ENCODE measurements around the gene PEX16. TPM values are rescaled to one million over a fixed set of nuclear protein-coding genes. Genes with fewer than 3 reads are reported as not detected.

PEX16 gene
- polyA plus RNA-seq, 1 donor from 2014 or later: 73.5 TPM

- Mint-ChIP-seq H3K4me3 (peak overlapping the region in 3 of 4 donors; percentile 17 to 59 (median 56)), H3K27me3 (peaks cover 4% of the 10 kb centered on the region), H3K27ac (no peak overlapping the region)
Observed at GRCh38 chr11:45887587-45887986, 30.1 kb downstream of the PEX16 start.

GRCh38 chr11:45886816-45887520 lies 30.7 kb downstream of the PEX16 start:
- H3K4me1 Mint-ChIP-seq: peaks cover 0 to 9% (median 5%) of the 10 kb centered on the region in 3 donors
- peaks cover 4% of the 10 kb centered on the region for H3K27me3 Mint-ChIP-seq

More at GRCh38 chr11:45887587-45887986, 30.1 kb downstream of the PEX16 start:
- peaks cover 0 to 2% (median 0%) of the 10 kb centered on the region in 3 donors for H3K9me3 Mint-ChIP-seq
- H3K4me1 Mint-ChIP-seq: peaks cover 0 to 9% (median 5%) of the 10 kb centered on the region in 3 donors
- H3K36me3 Mint-ChIP-seq: peaks cover 1% of the 10 kb centered on the region

DNA sequence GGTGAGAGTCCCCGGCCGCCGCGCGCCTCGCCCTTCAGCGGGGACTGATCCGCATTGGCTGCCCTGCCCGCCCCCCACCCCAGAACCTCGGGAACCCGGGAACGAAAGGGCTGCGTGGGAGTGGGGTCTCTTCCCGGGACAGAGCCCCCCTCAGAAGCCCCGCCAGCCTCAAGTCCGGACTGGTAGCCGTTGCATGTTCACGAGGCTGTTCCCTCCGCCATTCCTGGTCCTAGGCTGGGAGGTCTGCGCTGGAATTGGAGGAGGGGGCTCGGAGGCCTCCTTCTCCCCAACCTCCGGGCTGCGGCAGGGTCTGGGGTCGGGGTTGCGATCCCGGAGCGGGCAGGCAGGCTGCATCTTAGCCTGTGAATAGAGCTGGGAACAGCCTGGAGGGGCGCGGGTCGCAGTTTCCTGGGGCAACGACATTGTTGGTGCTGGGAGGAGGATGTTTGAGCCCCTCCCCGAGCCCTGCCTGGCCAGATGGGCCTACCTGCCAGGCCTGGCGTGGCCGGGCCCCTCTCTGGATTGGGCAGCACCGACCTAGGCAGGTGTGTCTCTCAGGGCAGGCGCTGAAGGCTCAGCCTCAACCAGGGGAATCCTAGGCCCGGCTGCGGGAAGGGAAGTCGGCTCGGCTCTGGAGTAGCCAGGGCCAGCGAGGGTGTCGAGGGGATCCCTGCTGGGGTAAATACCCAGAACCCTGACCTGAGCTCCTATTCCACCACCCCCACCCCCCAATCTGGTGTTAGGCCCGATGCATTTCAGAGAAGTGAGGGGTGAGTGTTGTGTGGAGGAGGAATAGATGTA lies 31.6 kb downstream of the PEX16 start:
- Mint-ChIP-seq H3K27ac (no peak overlapping the region), H3K4me3 (peak overlapping the region; percentile 12 to 59 (median 41)), H3K27me3 (peaks cover 4% of the 10 kb centered on the region), H3K4me1 (peaks cover 0 to 9% (median 5%) of the 10 kb centered on the region in 3 donors), H3K36me3 (peaks cover 1% of the 10 kb centered on the region), H3K9me3 (peaks cover 0 to 2% (median 0%) of the 10 kb centered on the region in 3 donors)

More at GRCh38 chr11:45886816-45887520, 30.7 kb downstream of the PEX16 start:
- Mint-ChIP-seq H3K36me3 (peaks cover 1% of the 10 kb centered on the region), H3K9me3 (peaks cover 0 to 2% (median 0%) of the 10 kb centered on the region in 3 donors), H3K4me3 (peak overlapping the region; percentile 15 to 63 (median 44)), H3K27ac (no peak overlapping the region)

DNA sequence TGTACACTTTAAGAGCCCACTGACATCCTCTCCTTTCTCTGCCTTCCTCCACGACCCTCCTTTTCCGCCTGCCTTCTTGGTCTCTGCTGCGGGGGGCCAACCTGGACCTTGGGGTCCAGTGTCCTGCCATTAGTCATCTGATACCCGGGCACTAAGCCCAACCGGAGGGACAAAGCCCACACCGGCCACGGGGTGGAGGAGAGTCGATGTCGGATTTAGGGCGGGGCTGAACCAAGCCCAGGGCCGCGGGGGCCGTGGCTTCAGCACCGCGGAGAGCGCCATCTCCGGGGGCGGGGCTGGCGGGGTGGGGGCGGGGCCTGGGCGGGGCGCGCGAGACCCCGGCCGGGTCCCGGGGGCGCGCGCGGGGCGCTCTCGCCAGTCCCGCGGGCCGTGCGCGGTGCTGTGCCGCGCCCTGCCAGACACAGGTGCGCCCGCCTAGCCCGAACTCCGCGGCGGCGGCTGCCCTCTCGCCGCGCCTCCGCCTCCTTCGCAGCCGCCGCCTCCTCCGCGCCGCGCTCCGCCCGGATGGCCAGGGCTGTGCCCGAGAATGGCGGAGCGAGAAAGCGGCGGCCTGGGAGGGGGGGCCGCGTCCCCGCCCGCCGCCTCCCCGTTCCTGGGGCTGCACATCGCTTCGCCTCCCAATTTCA lies 32.3 kb downstream of the PEX16 start, which contains the start of gene MAPK8IP1:
TSS of gene MAPK8IP1 (plus strand) at position 378 of the 647 bp plus-strand sequence. CDS start at position 548, 170 bp downstream.
- Mint-ChIP-seq H3K27me3 (peaks cover 4% of the 10 kb centered on the region), H3K9me3 (peaks cover 0 to 2% (median 0%) of the 10 kb centered on the region in 3 donors), H3K4me3 (peak within 1 kb of the TSS; percentile 71 to 93 (median 85)), H3K27ac (peak within 1 kb of the TSS in 1 of 3 donors; percentile 68), H3K36me3 (peaks cover 2% of the 10 kb centered on the region), H3K4me1 (peaks cover 0 to 9% (median 5%) of the 10 kb centered on the region in 3 donors)

GRCh38 chr11:45884596-45885185 lies 33.0 kb downstream of the PEX16 start:
- peaks cover 0 to 9% (median 5%) of the 10 kb centered on the region in 3 donors for H3K4me1 Mint-ChIP-seq
- H3K27ac Mint-ChIP-seq: peak overlapping the region in 1 of 3 donors; percentile 68

DNA sequence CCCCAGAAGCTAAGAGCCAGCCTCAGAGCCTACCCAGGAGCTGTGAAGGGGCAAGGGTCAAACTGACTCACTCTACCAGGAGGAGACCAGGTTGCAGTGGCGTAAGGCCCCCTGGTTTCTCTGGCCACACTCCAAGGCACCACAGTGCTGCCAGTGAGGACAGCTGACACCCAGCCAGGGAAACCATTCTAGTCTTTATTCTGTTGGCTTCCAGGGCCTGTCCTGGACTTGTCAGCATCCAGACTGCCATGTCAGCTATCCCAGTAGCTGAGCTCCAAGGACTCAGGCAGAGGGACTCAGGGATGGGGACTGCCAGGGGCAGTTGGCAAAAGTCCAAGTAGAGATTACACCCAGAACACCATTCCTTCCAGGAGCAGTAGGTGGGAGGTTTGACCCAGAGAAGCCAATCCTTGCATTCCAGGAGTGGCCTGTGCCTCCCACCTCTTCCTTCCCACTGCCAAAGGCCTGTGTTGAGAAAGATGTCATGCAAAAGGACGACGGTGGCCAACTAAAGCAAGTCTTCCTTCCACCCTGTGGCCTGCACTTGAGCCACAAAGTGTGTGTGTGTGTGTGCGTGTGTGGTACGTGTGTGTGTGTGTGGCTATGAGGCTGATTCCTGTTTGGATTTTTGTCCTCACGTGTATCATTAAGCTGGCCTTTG lies 35.8 kb downstream of the PEX16 start:
- H3K27ac Mint-ChIP-seq: no peak overlapping the region
- H3K36me3 Mint-ChIP-seq: peaks cover 12% of the 10 kb centered on the region
- peaks cover 2% of the 10 kb centered on the region for H3K27me3 Mint-ChIP-seq
- H3K4me3 Mint-ChIP-seq: peak overlapping the region in 1 of 4 donors; percentile 38
- H3K4me1 Mint-ChIP-seq: peaks cover 0 to 9% (median 5%) of the 10 kb centered on the region in 3 donors
- H3K9me3 Mint-ChIP-seq: peaks cover 0 to 2% (median 0%) of the 10 kb centered on the region in 3 donors

More at GRCh38 chr11:45884596-45885185, 33.0 kb downstream of the PEX16 start:
- H3K36me3 Mint-ChIP-seq: peaks cover 8% of the 10 kb centered on the region
- H3K9me3 Mint-ChIP-seq: peaks cover 0 to 2% (median 0%) of the 10 kb centered on the region in 3 donors
- H3K27me3 Mint-ChIP-seq: peaks cover 2% of the 10 kb centered on the region
- peak overlapping the region; percentile 71 to 93 (median 85) for H3K4me3 Mint-ChIP-seq

DNA sequence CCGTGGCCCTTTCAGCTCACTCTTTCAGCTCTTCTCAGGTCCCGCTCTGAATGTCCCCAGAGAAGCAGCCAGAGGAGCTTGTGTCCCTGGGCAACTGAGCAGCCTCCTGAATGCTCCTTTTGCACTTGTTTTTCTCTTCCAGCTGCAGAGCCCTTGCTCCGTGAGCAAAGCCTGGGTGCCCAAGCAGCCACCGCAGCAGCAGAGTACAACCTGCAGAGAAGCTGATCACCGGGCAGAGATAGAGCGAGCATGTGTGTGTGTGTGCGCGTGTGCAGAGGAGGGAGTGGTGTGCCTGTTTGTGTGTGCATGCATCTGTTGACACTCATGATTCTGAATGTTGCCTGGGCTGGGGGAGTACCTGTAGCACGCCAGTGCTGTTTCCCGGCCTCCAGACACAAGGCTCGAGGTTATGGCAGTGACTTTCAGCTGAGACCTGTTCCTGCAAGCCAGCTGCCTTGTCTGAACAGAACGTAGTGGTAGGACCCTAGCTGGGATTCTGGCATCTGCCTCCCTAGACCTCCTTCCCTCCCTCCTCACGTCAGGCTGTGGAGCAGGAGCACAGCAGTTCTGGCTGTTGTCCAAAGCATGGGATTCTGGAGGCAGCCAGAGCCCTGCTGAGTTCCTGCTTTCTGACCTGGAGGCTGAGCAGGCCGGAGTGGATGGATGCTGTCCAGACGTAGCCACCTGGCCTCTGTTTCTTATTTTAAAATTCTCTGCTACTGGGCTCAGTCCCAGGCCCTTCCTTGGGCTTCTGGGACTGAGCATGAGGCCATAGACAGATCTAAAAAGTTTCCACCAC lies 36.7 kb downstream of the PEX16 start:
- H3K9me3 Mint-ChIP-seq: peaks cover 0 to 2% (median 0%) of the 10 kb centered on the region in 3 donors
- H3K27me3 Mint-ChIP-seq: peaks cover 2% of the 10 kb centered on the region
- H3K4me3 Mint-ChIP-seq: no peak overlapping the region
- peaks cover 0 to 9% (median 5%) of the 10 kb centered on the region in 3 donors for H3K4me1 Mint-ChIP-seq
- H3K27ac Mint-ChIP-seq: no peak overlapping the region
- H3K36me3 Mint-ChIP-seq: peaks cover 14% of the 10 kb centered on the region

DNA sequence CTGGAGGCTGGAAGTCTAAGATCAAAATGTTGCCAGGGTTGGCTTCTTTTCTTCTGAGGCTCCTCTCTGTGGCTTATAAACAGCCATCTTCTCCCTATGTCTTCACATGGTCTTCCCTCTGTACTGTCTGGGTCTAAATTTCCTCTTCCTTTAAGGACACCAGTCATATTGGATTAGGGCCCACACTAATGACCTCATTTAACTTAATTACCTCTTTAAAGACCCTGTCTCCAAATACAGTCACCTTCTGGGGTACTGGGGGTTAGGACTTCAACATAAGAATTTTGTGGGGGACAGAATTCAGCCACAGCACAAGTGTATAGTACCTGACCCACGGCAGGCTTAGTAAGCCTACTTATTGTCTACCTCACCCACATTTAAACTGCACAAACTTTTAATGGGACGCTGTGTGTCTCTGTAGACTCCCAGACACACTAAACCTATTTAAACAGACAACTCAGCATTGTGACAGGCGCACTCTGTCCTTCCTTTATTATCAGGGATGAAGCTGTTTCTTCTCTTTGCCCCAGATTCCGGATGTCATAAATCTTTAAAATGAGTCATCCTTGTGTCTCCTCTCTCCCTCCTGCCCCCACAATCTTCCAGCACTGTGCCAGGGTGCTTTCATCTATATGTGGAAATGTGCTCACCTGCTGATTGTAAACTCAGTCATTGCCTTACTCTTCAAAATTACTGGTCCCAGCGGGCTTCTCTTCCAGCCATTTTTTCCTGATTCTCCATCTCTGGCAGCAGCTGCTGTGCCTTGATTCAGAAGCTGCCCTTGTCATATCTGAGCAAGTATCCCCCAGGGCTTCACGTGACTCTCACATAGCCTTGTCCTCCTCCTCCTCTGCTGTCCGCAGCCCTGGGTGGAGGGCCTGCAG lies 37.6 kb downstream of the PEX16 start:
- no peak overlapping the region for H3K27ac Mint-ChIP-seq
- H3K4me3 Mint-ChIP-seq: no peak overlapping the region
- H3K4me1 Mint-ChIP-seq: peaks cover 0 to 6% (median 5%) of the 10 kb centered on the region in 3 donors
- peaks cover 2% of the 10 kb centered on the region for H3K27me3 Mint-ChIP-seq
- peaks cover 0 to 2% (median 0%) of the 10 kb centered on the region in 3 donors for H3K9me3 Mint-ChIP-seq
- peaks cover 15% of the 10 kb centered on the region for H3K36me3 Mint-ChIP-seq

- H3K27ac Mint-ChIP-seq: no peak overlapping the region
- no peaks in the 10 kb centered on the region for H3K27me3 Mint-ChIP-seq
- H3K36me3 Mint-ChIP-seq: peaks cover 16% of the 10 kb centered on the region
- H3K4me1 Mint-ChIP-seq: no peaks in the 10 kb centered on the region
- H3K4me3 Mint-ChIP-seq: no peak overlapping the region
- H3K9me3 Mint-ChIP-seq: no peaks in the 10 kb centered on the region
Observed at GRCh38 chr11:45877845-45878244, 39.8 kb downstream of the PEX16 start.

- Mint-ChIP-seq H3K36me3 (peaks cover 17% of the 10 kb centered on the region), H3K9me3 (no peaks in the 10 kb centered on the region), H3K27ac (no peak overlapping the region), H3K27me3 (no peaks in the 10 kb centered on the region), H3K4me3 (no peak overlapping the region), H3K4me1 (no peaks in the 10 kb centered on the region)
Observed at GRCh38 chr11:45877221-45877620, 40.5 kb downstream of the PEX16 start.

- no peaks in the 10 kb centered on the region for H3K9me3 Mint-ChIP-seq
- H3K4me1 Mint-ChIP-seq: no peaks in the 10 kb centered on the region
- H3K27me3 Mint-ChIP-seq: no peaks in the 10 kb centered on the region
- H3K36me3 Mint-ChIP-seq: peaks cover 17% of the 10 kb centered on the region
- H3K27ac Mint-ChIP-seq: peak overlapping the region in 1 of 3 donors; percentile 39
- no peak overlapping the region for H3K4me3 Mint-ChIP-seq
Observed at GRCh38 chr11:45876401-45876800, 41.3 kb downstream of the PEX16 start.

DNA sequence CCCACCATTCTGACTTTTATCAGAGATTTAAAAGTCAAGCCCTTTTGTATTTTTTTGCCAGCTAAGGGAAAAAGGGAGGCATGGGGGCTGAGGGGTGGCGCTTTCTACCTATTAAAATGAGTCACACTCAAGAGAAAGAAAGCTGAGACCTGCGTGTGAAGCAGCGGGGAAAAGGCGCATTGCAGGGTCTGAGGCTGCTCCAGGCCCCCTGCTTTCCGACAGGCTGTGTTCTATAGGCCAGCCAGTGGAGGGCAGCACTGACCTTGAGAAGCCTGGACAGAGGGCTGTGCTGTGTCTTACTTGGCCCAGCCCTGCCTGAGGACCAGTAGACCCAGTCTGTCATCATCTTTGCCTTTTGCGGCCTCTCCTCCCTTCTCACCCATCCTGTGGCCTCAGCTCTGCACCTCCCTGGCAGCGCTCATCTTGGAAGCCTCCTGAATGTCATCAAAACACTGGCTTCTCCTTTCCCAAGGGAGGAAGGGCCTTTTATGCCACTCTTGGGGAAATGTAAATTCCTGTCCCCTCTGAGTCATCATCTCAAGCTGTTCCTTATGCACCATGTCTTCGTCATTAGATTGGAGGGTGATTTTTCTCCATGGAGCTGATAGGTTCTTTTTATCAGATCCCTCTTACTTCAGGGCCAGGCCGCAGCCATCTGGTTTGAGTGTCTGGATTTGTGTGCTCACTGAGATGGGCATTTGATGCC lies 44.9 kb downstream of the PEX16 start:
- Mint-ChIP-seq H3K36me3 (peaks cover 10% of the 10 kb centered on the region), H3K27ac (peak overlapping the region in 1 of 3 donors; percentile 13), H3K9me3 (no peaks in the 10 kb centered on the region), H3K4me1 (no peaks in the 10 kb centered on the region), H3K27me3 (no peaks in the 10 kb centered on the region), H3K4me3 (no peak overlapping the region)

Data from IgD-negative memory B cell (primary cell).